Activated naive CD8-positive, alpha-beta T cell treated with anti-CD3 and anti-CD28 coated beads, Interleukin-2, amount 50 U/mL, for 24 hours (primary cell): Measurements from ENCODE around the gene MTHFD1L.

ENCODE experiments used
- ATAC-seq: fragments of 150-1000 bp; cut with Tn5 transposase; one replicate; pipeline ENCODE4 v1.10.0; 2021
- DNase-seq: peaks from one replicate; pipeline ENCODE4 v3.0.0; 2021
- H3K27ac Mint-ChIP-seq: one replicate; pipeline ENCODE4 v1.8.0; 2021; ENCODE audit warnings: mild to moderate bottlenecking, mixed read lengths
- H3K27me3 Mint-ChIP-seq: one replicate; pipeline ENCODE4 v1.8.0; 2021; ENCODE audit warnings: mixed read lengths
- H3K36me3 Mint-ChIP-seq: one replicate; pipeline ENCODE4 v1.8.0; 2021; ENCODE audit warnings: low read depth, mixed read lengths
- H3K4me1 Mint-ChIP-seq: one replicate; pipeline ENCODE4 v1.8.0; 2021; ENCODE audit warnings: mixed read lengths
- H3K4me3 Mint-ChIP-seq: one replicate; pipeline ENCODE4 v1.8.0; 2021; ENCODE audit warnings: mild to moderate bottlenecking, moderate library complexity, mixed read lengths
- H3K9me3 Mint-ChIP-seq: one replicate; pipeline ENCODE4 v1.8.0; 2021; ENCODE audit warnings: mixed read lengths

Gene MTHFD1L

GRCh38 chr6:151009576-151009975 lies 144.1 kb downstream of the MTHFD1L start:
- DNase-seq (no peak), ATAC-seq (no peak)
- H3K9me3 Mint-ChIP-seq = no peaks in the 10 kb centered on the region
- H3K4me3 Mint-ChIP-seq = no peak overlapping the region
- H3K36me3 Mint-ChIP-seq = peaks cover 34% of the 10 kb centered on the region
- no peak overlapping the region for H3K27ac Mint-ChIP-seq
- H3K27me3 Mint-ChIP-seq = no peaks in the 10 kb centered on the region
- peaks cover under 1% of the 10 kb centered on the region for H3K4me1 Mint-ChIP-seq

GRCh38 chr6:151010071-151010470 lies 144.6 kb downstream of the MTHFD1L start:
- Mint-ChIP-seq H3K27ac (no peak overlapping the region), H3K4me1 (no peaks in the 10 kb centered on the region), H3K9me3 (no peaks in the 10 kb centered on the region), H3K36me3 (peaks cover 39% of the 10 kb centered on the region), H3K27me3 (no peaks in the 10 kb centered on the region), H3K4me3 (no peak overlapping the region)
- no peak for ATAC-seq
- DNase-seq = no peak

- ATAC-seq = no peak
- no peak overlapping the region for H3K27ac Mint-ChIP-seq
- H3K9me3 Mint-ChIP-seq = no peaks in the 10 kb centered on the region
- H3K27me3 Mint-ChIP-seq = no peaks in the 10 kb centered on the region
- DNase-seq = no peak
- H3K36me3 Mint-ChIP-seq = peaks cover 48% of the 10 kb centered on the region
- H3K4me1 Mint-ChIP-seq = no peaks in the 10 kb centered on the region
- no peak overlapping the region for H3K4me3 Mint-ChIP-seq
These were observed 147.1 kb downstream of the MTHFD1L start for GRCh38 chr6:151012321-151013294.

- peaks cover 40% of the 10 kb centered on the region for H3K36me3 Mint-ChIP-seq
- no peaks in the 10 kb centered on the region for H3K27me3 Mint-ChIP-seq
- no peak overlapping the region for H3K27ac Mint-ChIP-seq
- DNase-seq (peak; percentile 58), ATAC-seq (peak; percentile 63)
- no peaks in the 10 kb centered on the region for H3K4me1 Mint-ChIP-seq
- no peaks in the 10 kb centered on the region for H3K9me3 Mint-ChIP-seq
- no peak overlapping the region for H3K4me3 Mint-ChIP-seq
These were observed 149.1 kb downstream of the MTHFD1L start for GRCh38 chr6:151014404-151015100.

GRCh38 chr6:151015101-151015700 lies 149.7 kb downstream of the MTHFD1L start:
- H3K36me3 Mint-ChIP-seq = peaks cover 35% of the 10 kb centered on the region
- no peak overlapping the region for H3K27ac Mint-ChIP-seq
- H3K27me3 Mint-ChIP-seq = no peaks in the 10 kb centered on the region
- DNase-seq (no peak), ATAC-seq (no peak)
- H3K4me3 Mint-ChIP-seq = no peak overlapping the region
- no peaks in the 10 kb centered on the region for H3K4me1 Mint-ChIP-seq
- no peaks in the 10 kb centered on the region for H3K9me3 Mint-ChIP-seq

GRCh38 chr6:151016107-151016506 lies 150.6 kb downstream of the MTHFD1L start:
- Mint-ChIP-seq H3K27ac (no peak overlapping the region), H3K4me1 (no peaks in the 10 kb centered on the region), H3K36me3 (peaks cover 39% of the 10 kb centered on the region), H3K9me3 (no peaks in the 10 kb centered on the region), H3K4me3 (no peak overlapping the region), H3K27me3 (no peaks in the 10 kb centered on the region)
- no peak for DNase-seq
- no peak for ATAC-seq

- H3K4me1 Mint-ChIP-seq = no peaks in the 10 kb centered on the region
- no peak overlapping the region for H3K27ac Mint-ChIP-seq
- ATAC-seq (no peak), DNase-seq (no peak)
- H3K27me3 Mint-ChIP-seq = no peaks in the 10 kb centered on the region
- H3K9me3 Mint-ChIP-seq = no peaks in the 10 kb centered on the region
- H3K4me3 Mint-ChIP-seq = no peak overlapping the region
- peaks cover 48% of the 10 kb centered on the region for H3K36me3 Mint-ChIP-seq
These were observed 152.5 kb downstream of the MTHFD1L start for GRCh38 chr6:151018046-151018445.

- H3K4me3 Mint-ChIP-seq = no peak overlapping the region
- H3K36me3 Mint-ChIP-seq = peaks cover 53% of the 10 kb centered on the region
- no peak overlapping the region for H3K27ac Mint-ChIP-seq
- no peaks in the 10 kb centered on the region for H3K4me1 Mint-ChIP-seq
- no peak for DNase-seq
- no peaks in the 10 kb centered on the region for H3K27me3 Mint-ChIP-seq
- no peak for ATAC-seq
- H3K9me3 Mint-ChIP-seq = no peaks in the 10 kb centered on the region
These were observed 153.6 kb downstream of the MTHFD1L start for GRCh38 chr6:151018911-151019782.

- H3K27ac Mint-ChIP-seq = no peak overlapping the region
- peaks cover 46% of the 10 kb centered on the region for H3K36me3 Mint-ChIP-seq
- H3K4me3 Mint-ChIP-seq = no peak overlapping the region
- H3K27me3 Mint-ChIP-seq = no peaks in the 10 kb centered on the region
- ATAC-seq (no peak), DNase-seq (no peak)
- H3K9me3 Mint-ChIP-seq = no peaks in the 10 kb centered on the region
- no peaks in the 10 kb centered on the region for H3K4me1 Mint-ChIP-seq
These were observed 156.4 kb downstream of the MTHFD1L start for GRCh38 chr6:151021896-151022295.

- H3K4me1 Mint-ChIP-seq = no peaks in the 10 kb centered on the region
- no peaks in the 10 kb centered on the region for H3K9me3 Mint-ChIP-seq
- peaks cover 49% of the 10 kb centered on the region for H3K36me3 Mint-ChIP-seq
- H3K27me3 Mint-ChIP-seq = no peaks in the 10 kb centered on the region
- no peak for DNase-seq
- ATAC-seq = no peak
- H3K27ac Mint-ChIP-seq = no peak overlapping the region
- H3K4me3 Mint-ChIP-seq = no peak overlapping the region
These were observed 157.0 kb downstream of the MTHFD1L start for GRCh38 chr6:151022492-151022891.

GRCh38 chr6:151023342-151023741 lies 157.8 kb downstream of the MTHFD1L start:
- H3K36me3 Mint-ChIP-seq = peaks cover 58% of the 10 kb centered on the region
- H3K9me3 Mint-ChIP-seq = no peaks in the 10 kb centered on the region
- ATAC-seq = no peak
- no peak overlapping the region for H3K4me3 Mint-ChIP-seq
- no peak overlapping the region for H3K27ac Mint-ChIP-seq
- DNase-seq = no peak
- peaks cover 5% of the 10 kb centered on the region for H3K4me1 Mint-ChIP-seq
- no peaks in the 10 kb centered on the region for H3K27me3 Mint-ChIP-seq

- H3K36me3 Mint-ChIP-seq = peaks cover 63% of the 10 kb centered on the region
- H3K27me3 Mint-ChIP-seq = no peaks in the 10 kb centered on the region
- ATAC-seq (no peak), DNase-seq (no peak)
- H3K4me3 Mint-ChIP-seq = no peak overlapping the region
- H3K27ac Mint-ChIP-seq = no peak overlapping the region
- H3K9me3 Mint-ChIP-seq = no peaks in the 10 kb centered on the region
- H3K4me1 Mint-ChIP-seq = peaks cover 8% of the 10 kb centered on the region
These were observed 159.1 kb downstream of the MTHFD1L start for GRCh38 chr6:151024597-151024996.

- peaks cover 8% of the 10 kb centered on the region for H3K4me1 Mint-ChIP-seq
- H3K4me3 Mint-ChIP-seq = no peak overlapping the region
- H3K36me3 Mint-ChIP-seq = peaks cover 67% of the 10 kb centered on the region
- DNase-seq (no peak), ATAC-seq (no peak)
- no peaks in the 10 kb centered on the region for H3K27me3 Mint-ChIP-seq
- H3K27ac Mint-ChIP-seq = no peak overlapping the region
- no peaks in the 10 kb centered on the region for H3K9me3 Mint-ChIP-seq
These were observed 159.6 kb downstream of the MTHFD1L start for GRCh38 chr6:151025076-151025475.

GRCh38 chr6:151026041-151026663 lies 160.7 kb downstream of the MTHFD1L start:
- Mint-ChIP-seq H3K9me3 (no peaks in the 10 kb centered on the region), H3K4me3 (no peak overlapping the region), H3K27me3 (no peaks in the 10 kb centered on the region), H3K27ac (no peak overlapping the region), H3K36me3 (peaks cover 64% of the 10 kb centered on the region), H3K4me1 (peaks cover 8% of the 10 kb centered on the region)
- ATAC-seq (no peak), DNase-seq (no peak)
